Pancreas (tissue), 10 donors: ENCODE measurements around the gene SMCO2. TPM values are rescaled to one million over a fixed set of nuclear protein-coding genes. Genes with fewer than 3 reads are reported as not detected.

Source experiments
- ATAC-seq, 4 donors: fragments of 200-7000 bp; cut with Tn5 transposase; one replicate each; pipeline versions ENCODE4 v1.8.0 to v1.9.1; 2020; ENCODE audit warnings: mild to moderate bottlenecking in 4 of 4, moderate library complexity in 4 of 4
- DNase-seq, 6 donors: peaks; one replicate each; pipeline ENCODE4 v3.0.0-alpha.2; 2020
- FAIRE-seq: peaks from 2 replicates; lab custom pipeline; 2012; peaks lifted over from hg19 to GRCh38; lab: Jason Lieb, UNC
- H3K27ac ChIP-seq, 4 donors: fragments of 200-600 bp; sonication (generic); 1 replicate in 3 of 4; 2 replicates in 1 of 4; pipeline versions ENCODE4 v1.5.0 to v1.8.0; 2020
- H3K27me3 ChIP-seq, 4 donors: fragments of 200-600 bp; one replicate each; pipeline ENCODE4 v1.8.0; 2021
- H3K36me3 ChIP-seq, 3 donors: fragments of 200-600 bp; sonication (generic) in 1 of 3; one replicate each; pipeline versions ENCODE4 v1.5.0 to v1.8.0; 2020 to 2021
- H3K4me1 ChIP-seq, 3 donors: fragments of 200-600 bp; one replicate each; pipeline ENCODE4 v1.8.0; 2021
- H3K4me3 ChIP-seq, 4 donors: fragments of 200-600 bp; sonication (generic) in 2 of 4; one replicate each; pipeline versions ENCODE4 v1.5.0 to v1.8.0; 2020 to 2021
- H3K9me3 ChIP-seq, 4 donors: fragments of 200-600 bp; one replicate each; pipeline ENCODE4 v1.8.0; 2021
- WGBS, 2 donors: extraction: QIAGEN DNeasy Blood & Tissue Kit; methylation state at CpG; one replicate each; pipeline ENCODE4 v1.1.7; 2013; 5-methylcytosine and 5-hydroxymethylcytosine counted together
- intact Hi-C, 3 donors: fragments of 100-400 bp; cut with DNase I; formaldehyde crosslinking; loops; one replicate each; pipeline versions ENCODE4 v1.11.1 to v1.14.2; 2022
- polyA plus RNA-seq, 2 donors: library from polyadenylated mRNA; stranded (reverse); fragments of 200-250 nt; gene quantifications; one replicate each; pipeline ENCODE4 v1.2.3, GENCODE V29; 2013
- total RNA-seq, 6 donors: library from RNA; stranded (reverse); fragmentation: NEBNext Ultra II Directional in 4 of 6; extraction: Animal tissue kit (Norgen Biotek cat#: 25700) in 4 of 6; gene quantifications; one replicate each; pipeline versions ENCODE4 v1.2.1 to v1.2.4, GENCODE V29; 2021 to 2023
- TF ChIP-seq, protein P1 (sequence below), 4 donors: fragments of 200-600 bp; sonication (generic) in 3 of 4; IDR thresholded peaks; one replicate each; pipeline versions ENCODE4 v1.5.0 to v1.8.0; 2021; ENCODE audit warnings: antibody characterized with exemption in 4 of 4
- donor health status: healthy with polysubstance abuse.
- donor health status: DM: no; HTN: no; CAD: no; lungs with moderate emphysema.
- donor health status: DM: no; HTN: no; CAD: no.
- donor health status: control.
- donor health status: control.
- donor health status: Bipolar disorder and iron deficiency.
- donor health status: DM: yes; HTN: yes; CAD: no.
- donor health status: DM: no; HTN: no; CAD: no.
- donor health status: DM: no; HTN: no; CAD: no.
- donor health status: DM: yes; HTN: yes; CAD: no.

The SMCO2 gene
- total and polyA plus RNA-seq, 8 donors = 0.28 to 0.50 (median 0.35) TPM; not detected in 5

DNA sequence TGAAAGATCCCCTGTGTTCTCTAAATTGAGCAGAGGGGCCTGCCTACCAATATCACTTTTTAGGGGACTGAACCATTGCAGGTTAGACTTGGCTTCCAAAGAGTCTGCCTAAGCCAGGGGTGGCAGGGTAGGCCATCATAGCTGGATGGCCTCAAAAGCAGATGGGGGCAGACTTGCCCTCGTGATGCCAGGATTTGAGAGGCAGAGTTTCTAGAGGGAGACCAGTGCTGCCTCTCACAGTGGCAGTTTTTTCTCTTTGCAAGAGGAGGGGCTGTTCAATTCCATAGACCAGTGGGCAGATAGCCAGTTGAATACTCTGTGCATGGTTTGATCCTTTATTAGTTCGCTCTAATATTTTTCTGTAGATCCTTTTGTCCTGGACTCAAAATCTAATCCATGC, 23.8 kb upstream of the SMCO2 start:
- no peak overlapping the region for H3K4me3 ChIP-seq
- FAIRE-seq (no peak), ATAC-seq (no peak), DNase-seq (no peak)
- 93 to 98% methylated on average over 2 of the region's 2 CpGs for whole genome bisulfite sequencing, 2 donors
- no peaks in the 10 kb centered on the region for H3K27me3 ChIP-seq
- H3K9me3 ChIP-seq = no peaks in the 10 kb centered on the region
- no peaks in the 10 kb centered on the region for H3K4me1 ChIP-seq
- H3K36me3 ChIP-seq = no peaks in the 10 kb centered on the region
- TF ChIP-seq, protein P1, sequence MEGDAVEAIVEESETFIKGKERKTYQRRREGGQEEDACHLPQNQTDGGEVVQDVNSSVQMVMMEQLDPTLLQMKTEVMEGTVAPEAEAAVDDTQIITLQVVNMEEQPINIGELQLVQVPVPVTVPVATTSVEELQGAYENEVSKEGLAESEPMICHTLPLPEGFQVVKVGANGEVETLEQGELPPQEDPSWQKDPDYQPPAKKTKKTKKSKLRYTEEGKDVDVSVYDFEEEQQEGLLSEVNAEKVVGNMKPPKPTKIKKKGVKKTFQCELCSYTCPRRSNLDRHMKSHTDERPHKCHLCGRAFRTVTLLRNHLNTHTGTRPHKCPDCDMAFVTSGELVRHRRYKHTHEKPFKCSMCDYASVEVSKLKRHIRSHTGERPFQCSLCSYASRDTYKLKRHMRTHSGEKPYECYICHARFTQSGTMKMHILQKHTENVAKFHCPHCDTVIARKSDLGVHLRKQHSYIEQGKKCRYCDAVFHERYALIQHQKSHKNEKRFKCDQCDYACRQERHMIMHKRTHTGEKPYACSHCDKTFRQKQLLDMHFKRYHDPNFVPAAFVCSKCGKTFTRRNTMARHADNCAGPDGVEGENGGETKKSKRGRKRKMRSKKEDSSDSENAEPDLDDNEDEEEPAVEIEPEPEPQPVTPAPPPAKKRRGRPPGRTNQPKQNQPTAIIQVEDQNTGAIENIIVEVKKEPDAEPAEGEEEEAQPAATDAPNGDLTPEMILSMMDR (IDR thresholded peaks at IDR 0.05) = no peak
- intact Hi-C loops = no loop called here
- no peak overlapping the region for H3K27ac ChIP-seq

DNA sequence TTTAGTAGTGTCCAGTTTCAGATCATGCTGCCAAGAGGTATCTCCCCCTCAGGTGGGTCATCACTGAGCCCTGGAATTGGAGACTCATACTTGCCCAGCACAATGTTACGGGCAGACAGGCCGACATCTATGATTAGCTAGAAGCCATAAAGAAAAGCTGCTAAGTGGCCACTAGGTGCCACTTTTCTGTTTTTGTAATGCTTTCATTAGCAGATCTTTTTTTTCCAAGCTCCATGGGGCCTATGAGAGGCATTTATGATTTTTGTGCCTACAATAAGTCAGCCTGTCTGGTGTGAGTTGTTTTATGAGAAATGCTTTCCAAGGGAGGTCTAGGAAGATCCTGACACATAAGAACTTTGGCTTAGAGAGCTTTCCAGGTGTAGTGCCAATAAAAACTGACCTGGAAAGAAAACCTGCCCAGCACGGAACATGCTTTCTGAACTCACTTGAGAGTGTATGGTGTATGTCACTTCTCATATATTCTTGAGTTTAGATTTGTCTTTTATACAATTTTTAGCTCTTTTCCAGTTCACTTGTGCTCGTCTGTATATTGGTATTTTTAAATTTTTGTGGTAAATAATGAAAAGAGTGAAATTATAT, 21.8 kb upstream of the SMCO2 start:
- intact Hi-C loops = no loop called here
- FAIRE-seq (no peak), DNase-seq (peak in 2 of 6 donors; percentile 7 to 26), ATAC-seq (peak in 3 of 4 donors; percentile 82 to 92 (median 88))
- no peak overlapping the region for H3K4me3 ChIP-seq
- no peaks in the 10 kb centered on the region for H3K4me1 ChIP-seq
- 55 to 57% methylated on average over 4 of the region's 4 CpGs for WGBS, 2 donors
- no peaks in the 10 kb centered on the region for H3K27me3 ChIP-seq
- no peak overlapping the region for H3K27ac ChIP-seq
- TF ChIP-seq, protein P1 (IDR thresholded peaks at IDR 0.05) = peak in 2 of 4 donors; percentile 41 to 45
- no peaks in the 10 kb centered on the region for H3K9me3 ChIP-seq
- no peaks in the 10 kb centered on the region for H3K36me3 ChIP-seq

GRCh38 chr12:27425306-27425705, 21.2 kb upstream of the SMCO2 start:
- Histone ChIP-seq H3K27me3 (no peaks in the 10 kb centered on the region), H3K27ac (no peak overlapping the region), H3K4me1 (no peaks in the 10 kb centered on the region), H3K9me3 (no peaks in the 10 kb centered on the region), H3K4me3 (no peak overlapping the region), H3K36me3 (no peaks in the 10 kb centered on the region)
- intact Hi-C loops = no loop called here
- no peak for DNase-seq
- WGBS, 2 donors = 77% methylated on average over 5 of the region's 5 CpGs
- FAIRE-seq = no peak
- no peak for ATAC-seq
- TF ChIP-seq, protein P1 (IDR thresholded peaks at IDR 0.05) = no peak

- TF ChIP-seq, protein P1 (IDR thresholded peaks at IDR 0.05) = no peak
- FAIRE-seq = no peak
- intact Hi-C loops = no loop called here
- Histone ChIP-seq H3K9me3 (no peaks in the 10 kb centered on the region), H3K4me1 (no peaks in the 10 kb centered on the region), H3K36me3 (no peaks in the 10 kb centered on the region), H3K27me3 (no peaks in the 10 kb centered on the region), H3K27ac (no peak overlapping the region), H3K4me3 (no peak overlapping the region)
- no peak for DNase-seq
- no peak for ATAC-seq
- 85 to 90% methylated on average over 6 of the region's 6 CpGs for WGBS, 2 donors
These were observed 19.6 kb upstream of the SMCO2 start for GRCh38 chr12:27426743-27427487.

DNA sequence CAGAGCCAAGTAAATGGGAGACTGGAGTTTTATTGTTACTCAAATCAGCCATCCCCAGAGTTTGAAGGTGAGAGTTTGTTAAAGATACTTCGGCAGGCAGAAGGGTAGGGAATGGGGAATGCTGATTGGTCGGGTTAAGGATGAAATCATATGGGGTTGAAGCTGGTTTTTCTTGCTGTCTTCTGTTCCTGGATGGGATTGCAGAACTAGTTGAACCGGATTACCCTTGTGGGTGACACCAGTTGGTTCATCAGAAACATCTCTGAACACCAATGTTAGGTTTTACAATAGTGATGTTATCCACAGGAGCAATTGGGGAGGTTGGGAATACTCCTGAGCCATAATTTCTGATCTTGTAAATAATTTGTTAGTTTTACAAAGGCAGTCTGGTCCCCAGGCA, 18.7 kb upstream of the SMCO2 start:
- H3K9me3 ChIP-seq = no peaks in the 10 kb centered on the region
- DNase-seq (no peak), ATAC-seq (no peak), FAIRE-seq (no peak)
- no peak overlapping the region for H3K27ac ChIP-seq
- H3K27me3 ChIP-seq = no peaks in the 10 kb centered on the region
- no peak overlapping the region for H3K4me3 ChIP-seq
- H3K4me1 ChIP-seq = no peaks in the 10 kb centered on the region
- intact Hi-C loops = no loop called here
- TF ChIP-seq, protein P1 (IDR thresholded peaks at IDR 0.05) = no peak
- H3K36me3 ChIP-seq = no peaks in the 10 kb centered on the region
- 59 to 80% methylated on average over 3 of the region's 3 CpGs for WGBS, 2 donors
